ENCODE measurements around the gene MIA3. TPM values are rescaled to one million over a fixed set of nuclear protein-coding genes. Genes with fewer than 3 reads are reported as not detected.
"Not testable (repeated sequence)": the region's sequence is repeated elsewhere in the genome, so short reads cannot be mapped to it uniquely, and the experiment has no call there.

Gene MIA3
- polyA plus RNA-seq (ENCODE audit: insufficient read length), result 57.4 TPM

- peak; percentile 75 for DNase-seq
Measured at GRCh38 chr1:222618001-222618879, at the start of gene MIA3. MIA3 (plus strand) TSS chr1:222618097; CDS start chr1:222618111, 14 bp downstream.

DNA sequence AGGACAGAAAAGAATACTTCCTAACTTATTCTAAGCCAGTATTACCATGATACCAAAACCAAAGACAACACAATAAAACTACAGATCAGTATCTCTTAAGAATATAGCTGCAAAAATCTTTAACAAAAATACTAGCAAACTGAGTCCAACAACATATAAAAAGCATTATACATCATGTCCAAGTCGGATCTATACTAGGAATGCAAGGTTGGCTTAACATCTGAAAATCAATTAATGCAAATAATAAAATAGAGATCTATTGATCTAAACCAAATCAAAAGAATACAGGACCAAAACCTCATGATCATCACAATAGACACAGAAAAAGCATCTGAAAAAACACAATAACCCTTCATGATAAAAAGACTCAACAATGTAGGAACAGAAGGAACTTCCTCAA is 47.1 kb upstream of the MIA3 start:
- DNase-seq, result no peak

DNA sequence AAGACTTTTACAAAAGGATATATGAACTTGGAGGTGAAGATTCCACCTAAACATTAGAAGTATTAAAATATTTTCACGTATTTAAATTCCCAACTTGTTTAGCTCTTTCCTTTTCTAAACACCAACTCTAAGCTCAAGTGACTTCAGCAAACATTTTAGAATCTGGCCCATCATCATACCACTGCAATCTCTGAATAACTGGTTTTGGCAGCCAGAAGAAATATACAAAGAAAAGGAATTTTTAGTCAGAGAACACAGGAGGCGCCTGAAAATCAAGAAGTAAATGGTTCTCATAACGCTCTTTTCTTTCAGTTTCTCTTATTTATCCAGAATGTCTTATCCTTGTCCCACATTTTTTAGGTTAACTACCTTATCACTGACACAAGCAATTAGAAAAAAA is 38.6 kb upstream of the MIA3 start:
- DNase-seq, result no peak

DNA sequence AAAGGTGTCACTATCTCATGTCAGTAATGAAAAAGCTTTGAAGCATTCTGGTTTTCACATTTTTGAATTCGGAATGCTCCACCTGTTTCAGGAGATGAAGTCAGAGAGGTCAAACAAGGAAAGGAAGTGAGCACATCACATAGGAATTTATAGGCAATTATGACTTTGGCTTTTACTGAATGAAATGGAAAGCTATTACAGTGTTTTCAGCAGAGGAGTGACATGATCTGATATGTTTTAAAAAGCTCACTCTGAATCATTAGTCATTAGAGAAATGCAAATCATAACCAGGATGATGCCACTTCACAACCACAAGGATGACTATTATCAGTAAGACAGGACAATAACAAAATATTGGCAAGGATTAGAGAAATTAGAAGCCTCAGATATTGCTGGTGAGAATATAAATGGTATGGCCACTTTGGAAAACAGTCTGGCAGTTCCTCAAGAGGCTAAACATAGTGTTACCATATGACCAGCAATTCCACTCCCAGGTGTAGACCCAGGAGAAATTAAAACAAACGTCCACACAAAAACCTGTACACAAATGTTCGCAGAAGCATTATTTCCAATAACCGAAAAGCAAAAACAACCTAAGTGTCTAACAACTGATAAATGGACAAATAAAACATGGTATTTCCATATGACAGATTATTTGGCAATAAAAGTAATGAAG is 35.7 kb upstream of the MIA3 start:
- DNase-seq, result no peak

- DNase-seq, result no peak
Measured at GRCh38 chr1:222583079-222583478, 34.8 kb upstream of the MIA3 start.

DNA sequence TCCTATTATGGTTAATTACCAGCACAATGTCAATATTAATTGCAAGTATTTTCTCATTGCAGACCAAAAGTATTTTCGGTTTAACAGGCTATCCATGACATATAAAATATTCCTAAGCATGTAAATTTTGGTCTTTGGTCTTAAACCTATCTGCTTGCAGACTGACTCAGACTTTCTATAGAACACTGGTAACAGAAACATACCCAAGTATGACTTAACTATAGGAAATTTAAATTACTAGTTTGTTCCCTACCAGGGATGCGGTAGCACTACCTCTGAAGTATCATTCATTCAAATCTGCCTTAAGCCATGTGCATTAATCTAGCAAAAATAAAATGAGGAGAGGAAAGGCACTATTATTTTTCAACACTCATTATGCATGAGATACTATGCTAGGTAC is 31.1 kb upstream of the MIA3 start:
- DNase-seq, result no peak

GRCh38 chr1:222588135-222588534 is 29.8 kb upstream of the MIA3 start:
- no peak for DNase-seq

- DNase-seq, result peak; percentile 92
Measured at GRCh38 chr1:222589462-222590302, 28.2 kb upstream of the MIA3 start, which contains the start of gene TAF1A. TAF1A (minus strand) TSS chr1:222589933.

GRCh38 chr1:222592171-222592570 is 25.7 kb upstream of the MIA3 start:
- no peak for DNase-seq

DNA sequence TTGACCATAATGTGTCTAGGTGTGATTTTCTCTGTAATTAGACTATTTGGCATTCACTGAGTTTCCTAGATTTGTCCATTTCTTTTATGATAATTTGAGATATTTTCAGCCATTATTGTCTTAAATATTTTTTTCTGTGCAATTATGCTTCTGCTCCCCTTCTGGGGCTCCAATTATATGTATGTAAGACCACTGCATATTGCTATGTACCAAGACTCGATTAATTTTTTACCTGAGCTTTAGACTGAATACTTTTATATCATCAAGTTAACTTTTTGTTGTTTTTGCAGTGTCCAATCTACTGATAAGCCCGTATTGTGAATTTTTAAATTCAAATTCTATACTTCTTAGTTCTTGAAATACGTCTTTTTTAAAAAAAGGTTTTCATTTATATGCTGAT is 23.1 kb upstream of the MIA3 start:
- no peak for DNase-seq

- no peak for DNase-seq
Measured at GRCh38 chr1:222596696-222597095, 21.2 kb upstream of the MIA3 start.

GRCh38 chr1:222600281-222600680 is 17.6 kb upstream of the MIA3 start:
- no peak for DNase-seq

DNA sequence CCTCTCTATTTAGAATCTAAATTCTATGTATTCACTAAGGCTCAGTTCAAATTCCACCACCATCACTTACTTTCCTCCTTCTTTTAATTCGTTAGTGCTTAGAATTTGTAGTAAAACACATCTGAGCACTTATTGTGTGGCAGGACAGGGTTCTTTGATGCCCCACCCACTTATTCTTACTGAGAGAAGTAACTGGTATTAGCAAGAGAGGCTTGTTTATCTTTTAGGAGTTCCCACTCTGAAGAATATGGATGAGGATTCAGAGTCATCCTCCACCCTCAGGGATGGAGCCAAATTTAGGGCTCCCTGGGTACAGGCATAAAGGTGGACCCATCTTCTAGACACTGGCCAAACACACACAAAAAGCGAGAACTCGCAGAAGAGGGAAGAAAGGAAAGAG is 16.6 kb upstream of the MIA3 start:
- DNase-seq, result no peak

GRCh38 chr1:222606757-222607156 is 11.1 kb upstream of the MIA3 start:
- DNase-seq, result no peak

DNA sequence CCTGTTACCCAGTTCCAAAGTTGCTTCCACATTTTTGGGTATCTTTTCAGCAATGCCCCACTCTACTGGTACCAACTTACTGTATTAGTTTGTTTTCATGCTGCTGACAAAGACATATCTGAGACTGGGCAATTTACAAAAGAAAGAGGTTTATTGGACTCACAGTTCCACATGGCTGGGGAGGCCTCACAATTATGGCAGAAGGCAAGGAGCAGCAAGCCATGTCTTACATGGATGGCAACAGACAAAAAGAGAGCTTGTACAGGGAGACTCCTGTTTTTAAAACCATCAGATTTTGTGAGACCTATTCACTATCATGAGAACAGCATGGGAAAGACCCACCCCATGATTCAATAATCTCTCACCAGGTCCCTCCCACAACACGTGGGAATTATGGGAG is 8.8 kb upstream of the MIA3 start:
- not testable (repeated sequence) for DNase-seq

DNA sequence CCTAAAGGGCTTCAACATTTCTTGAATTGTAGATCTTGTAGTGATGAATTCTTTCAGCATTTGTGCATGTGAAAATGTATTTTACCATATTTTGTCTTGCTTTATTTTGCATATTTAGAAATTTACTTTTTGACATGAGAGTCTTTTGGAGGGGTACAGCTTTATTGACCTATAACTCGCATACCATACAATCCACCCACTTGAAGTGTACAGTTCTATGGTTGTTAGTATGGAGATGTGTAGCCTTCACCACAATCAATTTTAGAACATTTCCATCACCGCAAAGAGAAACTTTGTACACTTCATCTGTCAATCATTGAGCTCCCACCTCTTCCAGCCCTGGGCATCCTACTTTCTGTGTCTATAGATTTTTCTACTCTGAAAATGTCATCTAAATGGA is 7.2 kb upstream of the MIA3 start:
- no peak for DNase-seq

DNA sequence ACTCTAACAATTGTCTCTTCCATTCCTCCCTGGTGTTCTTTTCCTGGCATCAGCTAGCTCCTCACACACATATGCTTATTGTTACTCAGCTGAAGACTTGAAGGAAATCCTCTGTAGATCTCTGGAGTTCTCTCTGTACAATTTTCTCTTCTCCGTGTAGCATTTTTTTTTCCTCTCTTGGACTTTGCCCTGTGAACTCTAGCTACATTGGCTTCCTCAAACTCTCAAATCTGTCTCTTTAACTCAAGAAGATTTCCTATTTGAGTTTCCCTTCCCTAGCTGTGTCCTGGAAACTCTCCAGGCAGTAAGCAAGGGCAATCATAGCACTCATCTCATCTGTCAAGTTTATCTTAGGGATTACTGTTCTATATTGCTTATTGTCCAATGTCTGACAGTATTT is 4.3 kb upstream of the MIA3 start:
- no peak for DNase-seq

- DNase-seq, result peak; percentile 51
Measured at GRCh38 chr1:222616525-222616924, 1.4 kb upstream of the MIA3 start.

DNA sequence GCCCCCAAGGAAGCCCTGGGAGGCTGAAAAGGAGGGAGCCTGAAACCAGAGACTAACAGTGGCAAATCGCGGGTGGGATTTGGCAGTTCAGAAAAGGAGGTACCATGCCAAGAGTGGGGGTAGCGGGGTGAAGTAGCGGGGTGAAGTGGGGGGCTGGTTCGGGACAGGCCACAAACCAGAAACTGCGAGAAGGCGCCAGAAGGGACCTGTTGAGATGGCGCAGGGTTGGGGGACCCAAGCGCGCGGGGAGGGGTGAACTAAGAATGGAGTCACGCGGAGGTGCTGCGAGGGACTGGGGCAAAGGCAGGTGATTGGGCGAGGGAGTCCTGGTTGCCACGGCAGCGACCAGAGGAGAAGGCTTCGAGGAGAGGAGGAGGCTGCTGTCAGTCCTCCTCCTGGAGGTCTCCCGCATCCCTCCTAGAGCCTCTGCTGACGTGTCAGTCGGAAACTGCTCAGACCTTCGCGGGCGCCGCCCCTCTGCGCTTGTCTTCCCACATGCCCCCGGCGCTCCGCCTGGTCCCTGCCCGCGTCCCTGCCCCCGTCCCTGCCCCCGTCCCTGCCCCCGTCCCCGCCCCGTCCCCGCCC is 438 bp upstream of the MIA3 start:
- DNase-seq, result peak; percentile 96

- peak; percentile 24 for DNase-seq
Measured at GRCh38 chr1:222618880-222619596, 1.1 kb downstream of the MIA3 start.

- no peak for DNase-seq
Measured at GRCh38 chr1:222620566-222620965, 2.7 kb downstream of the MIA3 start.

- no peak for DNase-seq
Measured at GRCh38 chr1:222622765-222623164, 4.9 kb downstream of the MIA3 start.

Data from hindlimb muscle (tissue), 1 donor.